ENCODE measurements around the gene PTPRK.

GRCh38 chr6:128179876-128180438 is 340.4 kb downstream of the PTPRK start:
- TF ChIP-seq, protein P1, sequence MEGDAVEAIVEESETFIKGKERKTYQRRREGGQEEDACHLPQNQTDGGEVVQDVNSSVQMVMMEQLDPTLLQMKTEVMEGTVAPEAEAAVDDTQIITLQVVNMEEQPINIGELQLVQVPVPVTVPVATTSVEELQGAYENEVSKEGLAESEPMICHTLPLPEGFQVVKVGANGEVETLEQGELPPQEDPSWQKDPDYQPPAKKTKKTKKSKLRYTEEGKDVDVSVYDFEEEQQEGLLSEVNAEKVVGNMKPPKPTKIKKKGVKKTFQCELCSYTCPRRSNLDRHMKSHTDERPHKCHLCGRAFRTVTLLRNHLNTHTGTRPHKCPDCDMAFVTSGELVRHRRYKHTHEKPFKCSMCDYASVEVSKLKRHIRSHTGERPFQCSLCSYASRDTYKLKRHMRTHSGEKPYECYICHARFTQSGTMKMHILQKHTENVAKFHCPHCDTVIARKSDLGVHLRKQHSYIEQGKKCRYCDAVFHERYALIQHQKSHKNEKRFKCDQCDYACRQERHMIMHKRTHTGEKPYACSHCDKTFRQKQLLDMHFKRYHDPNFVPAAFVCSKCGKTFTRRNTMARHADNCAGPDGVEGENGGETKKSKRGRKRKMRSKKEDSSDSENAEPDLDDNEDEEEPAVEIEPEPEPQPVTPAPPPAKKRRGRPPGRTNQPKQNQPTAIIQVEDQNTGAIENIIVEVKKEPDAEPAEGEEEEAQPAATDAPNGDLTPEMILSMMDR (IDR thresholded peaks at IDR 0.05): no peak
- TF ChIP-seq POLR2A (IDR thresholded peaks at IDR 0.05) (no peak), POLR2AphosphoS5 (IDR thresholded peaks at IDR 0.05) (no peak)

Data from transverse colon (tissue), 4 donors.